ENCODE results near the gene UBE2K.
"Not testable (repeated sequence)": the region's sequence is repeated elsewhere in the genome, so short reads cannot be mapped to it uniquely, and the experiment has no call there.

The UBE2K gene

DNA sequence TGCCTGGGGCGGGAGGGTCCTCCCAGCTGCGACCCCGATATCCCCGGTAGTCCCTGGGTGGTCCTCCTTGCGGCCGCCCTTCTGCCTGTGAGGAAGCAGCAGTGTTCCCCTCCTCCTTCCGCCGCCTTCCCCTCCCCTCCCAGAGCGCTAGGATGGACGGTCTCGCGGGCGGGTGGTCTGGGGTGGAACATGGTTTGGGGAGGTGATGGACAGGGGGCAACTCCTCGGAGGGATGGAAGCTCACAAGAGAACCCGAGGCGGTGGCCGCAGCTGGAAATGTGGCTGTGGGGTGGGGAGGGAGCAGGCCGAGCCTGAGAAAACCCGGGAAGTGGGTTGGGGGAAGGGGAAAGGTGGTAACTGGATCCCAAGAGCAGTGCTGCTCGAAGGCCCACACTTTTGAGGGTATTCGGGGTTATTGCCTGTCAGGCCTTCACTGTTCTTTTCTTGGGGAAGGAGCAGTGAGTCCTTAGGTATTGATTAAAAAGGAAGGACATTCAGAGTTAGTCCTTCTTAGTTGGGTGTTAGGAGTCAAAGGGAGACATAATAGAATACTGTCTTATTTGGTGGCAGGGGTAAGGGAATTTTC is 581 bp downstream of the UBE2K start:
- DNase-seq: peak; percentile 36

DNA sequence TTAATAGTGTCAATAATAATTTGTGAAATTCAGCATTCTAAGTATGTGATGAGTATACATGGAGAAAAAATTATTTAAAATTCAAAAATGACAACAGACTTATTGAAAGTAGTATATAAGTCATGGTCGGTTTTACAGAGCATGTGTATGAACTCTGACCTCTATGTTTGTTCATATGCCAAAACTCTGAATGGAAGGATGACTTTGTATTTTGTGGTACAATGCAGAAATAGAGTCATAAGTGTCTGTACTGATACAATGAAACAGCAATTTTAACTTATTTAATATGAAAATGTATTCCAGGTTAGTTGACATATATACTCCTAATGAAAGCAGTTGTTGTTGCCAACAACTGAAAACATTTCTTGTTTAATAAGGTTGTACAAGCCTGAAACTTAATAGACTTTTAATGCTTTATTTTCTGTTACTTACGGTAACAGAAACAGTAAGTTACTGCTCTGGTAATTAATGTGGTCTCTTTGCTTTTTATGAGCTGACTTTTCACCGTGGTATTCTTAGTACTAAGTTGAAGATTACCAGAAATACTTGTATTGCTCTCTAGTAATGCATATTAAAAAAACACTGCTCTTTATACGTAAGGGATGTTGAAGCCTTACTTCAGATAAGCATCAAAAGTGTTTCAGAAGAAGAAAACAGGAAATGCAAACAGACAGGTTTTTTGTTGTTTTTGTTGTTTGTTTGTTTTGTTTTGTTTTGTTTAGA is 1.9 kb downstream of the UBE2K start:
- DNase-seq: peak; percentile 82

DNA sequence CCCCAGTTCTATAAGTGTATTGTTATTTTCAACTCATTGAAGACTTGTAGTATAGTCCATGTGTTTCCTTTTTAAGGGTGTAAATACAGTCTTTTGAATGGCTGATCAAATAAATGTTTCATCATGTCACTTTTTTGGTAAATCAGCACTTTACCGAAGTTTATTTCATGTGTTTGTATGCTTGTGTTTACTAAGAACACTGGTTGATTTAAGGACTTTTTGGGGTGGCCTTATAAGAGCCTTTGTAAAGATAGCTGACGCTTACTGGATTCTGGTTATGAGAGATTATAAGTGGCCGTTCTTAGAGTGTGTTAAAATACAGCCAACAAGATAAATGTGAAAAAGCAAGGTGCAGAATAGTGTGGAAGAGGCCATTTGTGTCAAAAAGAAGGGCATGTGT is 2.6 kb downstream of the UBE2K start:
- peak; percentile 57 for DNase-seq

DNA sequence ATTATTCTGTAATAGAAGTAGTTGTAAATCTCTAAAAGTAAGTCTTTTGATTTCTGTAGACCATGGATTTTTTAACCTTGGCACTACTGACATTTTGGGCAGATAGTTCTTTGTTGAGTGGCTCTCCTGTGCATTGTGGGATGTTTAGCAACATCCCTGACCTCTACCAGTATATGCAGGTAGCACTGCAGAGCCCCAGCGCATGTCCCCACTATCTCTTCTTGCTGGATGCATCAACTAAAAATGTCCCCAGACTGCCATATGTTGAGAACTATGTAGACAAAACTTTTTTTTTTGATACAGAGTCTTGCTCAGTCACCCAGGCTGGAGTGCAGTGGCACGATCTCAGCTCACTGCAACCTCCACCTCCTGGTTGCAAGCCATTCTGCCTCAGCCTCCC is 4.8 kb downstream of the UBE2K start:
- no peak for DNase-seq

DNA sequence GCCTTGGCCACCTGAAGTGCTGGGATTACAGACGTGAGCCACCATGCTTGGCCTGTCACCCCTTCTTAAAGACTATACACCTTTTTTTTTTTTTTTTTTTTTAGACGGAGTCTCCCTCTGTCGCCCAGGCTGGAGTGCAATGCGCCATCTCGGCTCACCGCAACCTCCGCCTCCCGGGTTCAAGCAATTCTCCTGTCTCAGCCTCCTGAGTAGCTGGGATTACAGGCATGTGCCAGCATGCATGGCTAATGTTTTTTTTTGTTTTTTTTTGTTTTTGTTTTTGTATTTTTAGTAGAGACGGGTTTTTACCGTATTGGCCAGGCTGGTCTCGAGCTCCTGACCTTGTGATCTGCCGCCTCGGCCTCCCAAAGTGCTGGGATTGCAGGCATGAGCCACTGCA is 6.9 kb downstream of the UBE2K start:
- DNase-seq: not testable (repeated sequence)

DNA sequence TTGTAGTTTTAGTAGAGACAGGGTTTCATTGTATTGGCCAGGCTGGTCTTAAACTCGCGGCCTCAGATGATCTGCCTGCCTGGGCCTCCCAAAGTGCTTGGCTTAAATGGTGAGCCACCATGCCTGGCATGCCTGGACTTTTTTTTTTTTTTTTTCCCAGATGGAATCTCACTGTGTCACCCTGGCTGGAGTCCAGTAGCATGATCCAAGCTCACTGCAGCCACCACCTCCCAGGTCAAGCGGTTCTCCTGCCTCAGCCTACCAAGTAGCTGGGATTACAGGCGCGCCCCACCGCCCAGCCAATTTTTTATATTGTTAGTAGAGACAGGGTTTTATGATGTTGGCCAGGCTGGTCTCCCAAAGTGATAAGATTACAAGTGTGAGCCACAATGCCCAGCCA is 8.4 kb downstream of the UBE2K start:
- no peak for DNase-seq

DNA sequence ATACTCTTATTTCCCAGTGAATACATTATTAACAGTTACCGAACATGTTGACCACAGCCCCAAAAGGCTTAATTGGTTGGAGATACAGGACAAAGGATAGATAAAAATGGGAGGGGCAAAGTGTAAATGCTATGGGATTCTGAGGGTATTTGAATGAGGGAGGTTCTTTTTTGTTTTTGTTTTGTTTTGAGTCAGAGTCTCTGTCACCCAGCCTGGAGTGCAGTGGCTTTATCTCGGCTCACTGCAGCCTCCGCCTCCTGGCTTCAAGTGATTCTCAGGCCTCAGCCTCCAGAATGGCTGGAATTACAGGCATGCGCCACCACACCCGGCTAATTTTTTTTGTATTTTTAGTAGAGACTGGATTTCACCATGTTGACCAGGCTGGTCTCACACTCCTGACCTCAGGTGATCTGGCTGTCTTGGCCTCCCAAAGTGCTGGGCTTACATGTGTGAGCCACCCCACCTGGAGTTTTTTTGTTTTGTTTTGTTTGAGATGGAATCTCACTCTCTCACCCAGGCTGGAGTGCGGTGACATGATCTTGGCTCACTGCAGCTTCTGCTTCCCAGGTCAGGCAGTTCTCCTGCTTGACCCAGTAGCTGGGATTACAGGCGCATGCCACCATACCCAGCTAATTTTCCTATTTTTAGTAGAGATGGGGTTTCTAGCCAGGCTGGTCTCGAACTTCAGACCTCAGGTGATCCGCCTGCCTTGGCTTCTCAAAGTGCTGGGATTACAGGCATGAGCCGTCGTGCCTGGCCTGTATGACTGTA is 9.0 kb downstream of the UBE2K start:
- DNase-seq: peak; percentile 60

DNA sequence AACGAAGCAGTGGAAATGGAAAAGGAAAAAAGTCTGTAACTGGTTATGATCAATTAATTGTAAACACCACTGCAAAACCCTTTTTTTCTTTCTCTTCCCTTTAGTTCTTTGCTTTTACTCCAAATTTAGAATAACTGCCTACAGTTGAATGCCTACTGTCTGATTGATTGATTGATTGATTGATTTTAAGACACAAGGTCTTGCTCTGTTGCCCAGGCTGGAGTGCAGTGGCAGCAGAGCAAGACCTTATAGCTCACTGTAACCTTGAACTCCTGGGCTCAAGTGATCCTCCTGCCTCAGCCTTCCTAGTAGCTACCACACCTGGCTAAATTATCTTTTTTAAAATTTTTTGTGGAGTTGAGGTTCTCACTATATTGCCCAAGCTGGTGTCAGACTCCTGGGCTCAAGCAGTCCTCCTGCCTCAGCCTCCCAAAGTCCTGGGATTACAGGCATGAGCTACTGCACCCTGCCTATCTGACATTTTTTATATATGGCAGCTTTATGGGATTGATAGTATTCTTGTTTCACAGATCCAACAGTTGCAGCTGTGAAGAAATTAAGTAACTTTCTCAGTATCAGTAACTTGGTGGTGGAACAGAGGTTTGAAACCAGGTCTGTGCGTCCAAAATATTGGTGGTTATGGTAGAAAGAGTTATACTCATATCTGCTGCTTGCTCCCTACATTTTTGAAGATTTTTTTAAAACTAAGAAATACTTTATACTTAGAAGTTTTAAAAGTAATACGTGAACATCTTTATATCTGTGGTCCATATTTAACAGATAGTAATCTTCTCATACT is 12.4 kb downstream of the UBE2K start:
- no peak for DNase-seq

DNA sequence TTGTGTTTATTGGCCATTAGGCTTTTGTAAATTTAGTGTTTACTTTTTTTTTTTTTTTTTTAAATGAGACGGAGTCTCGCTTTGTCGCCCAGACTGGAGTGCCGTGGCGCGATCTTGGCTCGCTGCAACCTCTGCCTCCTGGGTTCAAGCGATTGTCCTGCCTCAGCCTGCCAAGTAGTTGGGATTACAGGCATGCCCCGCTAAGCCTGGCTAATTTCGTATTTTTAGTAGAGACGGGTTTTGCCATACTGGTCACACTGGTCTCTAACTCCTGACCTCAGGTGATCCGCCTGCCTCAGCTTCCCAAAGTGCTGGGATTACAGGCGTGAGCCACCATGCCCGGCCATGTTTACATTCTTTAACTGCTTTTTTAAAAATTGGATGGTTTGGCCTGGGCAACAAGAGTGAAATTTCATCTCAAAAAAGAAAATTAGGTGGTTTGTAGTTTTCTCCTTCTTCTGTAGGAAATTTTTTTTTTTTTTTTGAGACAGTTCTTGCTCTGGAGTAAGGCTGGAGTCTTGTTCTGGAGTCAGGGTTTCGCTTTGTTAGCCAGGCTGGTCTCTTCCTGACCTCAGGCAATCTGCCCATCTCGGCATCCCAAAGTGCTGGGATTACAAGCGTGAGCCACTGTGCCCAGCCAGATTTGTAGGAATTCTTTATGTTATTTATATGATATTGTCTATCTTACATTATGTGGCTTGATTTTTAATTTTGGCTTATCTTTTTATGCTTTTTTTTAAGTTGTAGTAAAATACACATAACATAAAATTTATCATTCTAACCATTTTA is 15.1 kb downstream of the UBE2K start:
- DNase-seq: no peak

DNA sequence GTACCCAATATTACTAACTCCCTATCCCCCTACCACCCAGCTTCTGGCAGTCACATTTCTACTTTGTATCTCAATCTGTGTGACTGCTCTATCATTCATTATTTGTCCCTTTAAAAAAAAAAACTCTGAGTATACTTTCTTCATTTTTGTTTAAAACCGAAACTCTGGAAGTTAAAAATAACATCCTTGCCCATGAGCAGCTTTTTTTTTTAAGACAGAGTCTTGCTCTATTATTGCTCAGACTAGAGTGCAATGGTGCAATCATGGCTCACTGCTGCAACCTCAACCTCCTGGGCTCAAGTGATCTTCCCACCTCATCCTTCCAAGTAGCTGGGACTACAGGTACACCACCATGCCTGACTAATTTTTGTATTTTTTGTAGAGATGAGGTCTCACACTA is 15.8 kb downstream of the UBE2K start:
- no peak for DNase-seq

DNA sequence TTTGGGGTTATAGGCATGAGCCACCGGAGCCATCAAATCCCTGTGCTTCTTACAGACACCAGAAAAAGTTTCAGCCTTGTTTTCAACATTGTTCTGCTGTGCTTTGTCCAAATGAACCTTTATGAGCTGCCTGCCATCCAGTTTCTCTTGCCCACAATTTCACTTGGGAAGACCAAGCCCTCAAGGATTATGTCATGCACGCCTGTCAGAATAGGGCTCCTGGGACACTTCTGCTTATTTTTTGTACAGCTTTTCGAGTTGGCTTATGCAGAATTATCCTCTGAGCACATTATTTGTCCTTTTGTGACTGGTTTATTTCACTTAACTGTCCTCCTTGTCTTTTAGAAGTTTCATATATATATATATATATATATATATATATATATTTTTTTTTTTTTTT is 16.2 kb downstream of the UBE2K start:
- no peak for DNase-seq

DNA sequence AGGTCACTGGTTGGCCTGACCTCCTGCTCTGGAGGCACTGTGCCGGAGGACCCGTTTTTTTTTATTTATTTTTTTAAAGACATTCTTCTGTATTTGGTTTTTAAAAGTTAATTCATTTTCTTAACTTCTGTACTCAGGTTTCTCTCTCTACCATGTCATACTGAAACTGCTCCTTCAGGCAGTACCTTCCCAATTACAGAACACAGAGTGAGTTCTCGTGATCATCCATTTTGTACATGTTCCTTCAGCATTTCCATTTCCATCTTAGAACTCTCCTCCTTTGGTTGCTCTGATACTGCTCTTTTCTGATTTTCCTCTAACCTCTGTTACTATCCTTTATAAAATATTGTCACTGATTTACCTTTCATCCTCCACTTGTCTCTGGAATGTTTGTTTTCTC is 17.9 kb downstream of the UBE2K start:
- DNase-seq: no peak

DNA sequence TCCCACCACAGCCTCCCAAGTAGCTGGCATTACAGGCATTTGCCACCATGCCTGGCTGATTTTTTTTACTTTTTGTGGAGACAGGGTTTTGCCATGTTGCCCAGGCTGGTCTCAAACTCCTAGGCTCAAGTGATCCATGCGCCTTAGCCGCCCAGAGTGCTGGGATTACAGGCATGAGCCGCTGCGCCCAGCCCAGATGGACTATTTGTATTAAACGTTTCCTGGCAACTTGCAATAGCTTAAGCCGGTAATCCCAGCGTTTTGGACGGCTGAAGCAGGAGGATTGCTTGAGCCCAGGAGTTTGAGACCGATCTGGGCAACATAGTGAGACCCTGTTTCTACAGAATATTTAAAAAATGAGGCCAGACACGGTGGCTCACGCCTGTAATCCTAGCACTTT is 18.4 kb downstream of the UBE2K start:
- no peak for DNase-seq

DNA sequence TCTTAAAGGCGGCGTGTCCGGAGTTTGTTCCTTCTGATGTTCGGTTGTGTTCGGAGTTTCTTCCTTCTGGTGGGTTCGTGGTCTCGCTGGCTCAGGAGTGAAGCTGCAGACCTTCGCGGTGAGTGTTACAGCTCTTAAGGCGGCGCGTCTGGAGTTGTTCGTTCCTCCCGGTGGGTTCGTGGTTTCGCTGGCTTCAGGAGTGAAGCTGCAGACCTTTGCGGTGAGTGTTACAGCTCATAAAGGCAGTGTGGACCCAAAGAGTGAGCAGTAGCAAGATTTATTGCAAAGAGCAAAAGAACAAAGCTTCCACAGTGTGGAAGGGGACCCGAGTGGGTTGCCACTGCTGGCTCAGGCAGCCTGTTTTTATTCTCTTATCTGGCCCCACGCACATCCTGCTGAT is 19.8 kb downstream of the UBE2K start:
- DNase-seq: not testable (repeated sequence)

DNA sequence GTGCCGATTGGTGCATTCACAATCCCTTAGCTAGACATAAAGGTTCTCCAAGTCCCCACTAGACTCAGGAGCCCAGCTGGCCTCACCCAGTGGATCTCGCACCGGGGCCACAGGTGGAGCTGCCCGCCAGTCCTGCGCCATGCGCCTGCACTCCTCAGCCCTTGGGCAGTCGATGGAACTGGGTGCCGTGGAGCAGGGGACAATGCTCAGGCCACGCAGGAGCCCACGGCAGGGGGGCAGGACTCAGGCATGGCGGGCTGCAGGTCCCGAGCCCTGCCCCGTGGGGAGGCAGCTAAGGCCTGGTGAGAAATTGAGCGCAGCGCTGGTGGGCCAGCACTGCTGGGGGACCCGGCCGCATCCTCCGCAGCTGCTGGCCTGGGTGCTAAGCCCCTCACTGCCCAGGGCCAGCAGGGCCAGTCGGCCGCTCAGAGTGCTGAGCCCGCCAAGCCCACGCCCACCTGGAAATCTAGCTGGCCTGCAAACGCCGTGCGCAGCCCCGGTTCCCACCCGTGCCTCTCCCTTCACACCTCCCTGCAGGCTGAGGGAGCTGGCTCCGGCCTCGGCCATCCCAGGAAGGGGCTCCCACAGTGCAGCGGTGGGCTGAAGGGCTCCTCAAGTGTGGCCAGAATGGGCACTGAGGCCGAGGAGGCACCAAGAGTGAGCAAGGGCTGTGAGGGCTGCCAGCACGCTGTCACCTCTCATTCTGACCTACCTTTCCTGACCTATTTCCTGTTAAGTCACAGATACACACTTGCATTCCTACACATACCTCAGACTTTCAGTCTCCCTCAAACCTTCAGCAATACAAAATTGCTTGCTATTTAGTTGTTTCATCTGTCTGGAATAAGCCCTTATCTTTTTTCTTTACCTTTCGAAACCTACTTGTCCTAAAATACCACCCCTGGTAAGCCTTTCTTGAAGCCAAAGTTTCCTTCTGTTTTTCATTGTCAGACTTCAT is 20.7 kb downstream of the UBE2K start:
- DNase-seq: no peak

DNA sequence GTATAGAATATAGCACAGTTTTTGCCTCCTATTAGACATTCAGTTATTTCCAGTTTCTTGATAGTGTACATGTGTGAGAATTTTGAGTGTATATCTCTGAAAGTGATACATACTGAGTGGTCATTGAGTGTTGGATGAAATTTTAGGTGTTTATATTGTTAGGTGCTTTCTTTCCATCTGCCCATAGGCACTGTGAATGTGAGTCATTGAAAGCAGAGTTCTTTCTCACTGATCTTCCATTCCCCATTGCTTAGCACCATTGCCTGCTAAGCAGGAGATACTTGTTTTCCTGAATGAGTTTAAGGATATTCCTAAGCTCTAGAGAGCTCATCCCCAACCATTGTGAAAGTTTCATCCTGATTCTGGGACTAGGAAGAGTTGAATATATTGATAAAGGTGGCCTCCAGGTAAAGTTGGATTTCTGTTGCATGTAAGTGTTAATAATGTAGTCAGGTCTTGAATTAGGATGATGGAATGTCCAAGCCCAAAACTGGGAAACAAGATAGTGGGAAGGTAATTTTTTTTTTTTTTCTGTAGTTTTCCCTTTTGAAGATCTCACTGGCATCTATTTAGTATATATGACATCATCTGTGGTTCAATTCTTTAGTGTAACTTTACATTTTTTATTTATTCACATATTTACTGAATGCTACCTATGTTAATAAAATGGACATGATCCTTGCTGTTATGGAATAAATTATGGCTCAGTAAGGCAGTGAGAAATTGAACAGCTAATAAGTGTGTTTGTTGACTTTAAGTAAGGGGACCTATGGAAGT is 22.1 kb downstream of the UBE2K start:
- no peak for DNase-seq

DNA sequence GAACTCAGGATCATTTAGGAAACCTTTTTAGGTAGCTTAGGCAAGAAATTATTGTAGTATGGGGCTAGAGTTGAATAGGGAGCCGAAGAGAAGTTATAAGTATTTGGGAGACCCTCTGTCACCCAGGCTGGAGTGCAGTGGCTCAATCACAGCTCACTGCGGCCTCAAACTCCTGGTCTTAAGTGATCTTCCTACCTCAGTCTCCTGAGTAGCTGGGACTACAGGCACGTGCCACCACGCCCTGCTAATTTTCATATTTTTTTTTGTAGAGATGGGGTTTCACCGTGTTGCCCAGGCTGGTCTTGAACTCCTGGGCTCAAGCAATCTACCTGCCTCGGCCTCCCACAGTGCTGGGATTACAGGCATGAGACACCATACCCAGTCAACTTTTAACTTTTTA is 23.3 kb downstream of the UBE2K start:
- DNase-seq: not testable (repeated sequence)

DNA sequence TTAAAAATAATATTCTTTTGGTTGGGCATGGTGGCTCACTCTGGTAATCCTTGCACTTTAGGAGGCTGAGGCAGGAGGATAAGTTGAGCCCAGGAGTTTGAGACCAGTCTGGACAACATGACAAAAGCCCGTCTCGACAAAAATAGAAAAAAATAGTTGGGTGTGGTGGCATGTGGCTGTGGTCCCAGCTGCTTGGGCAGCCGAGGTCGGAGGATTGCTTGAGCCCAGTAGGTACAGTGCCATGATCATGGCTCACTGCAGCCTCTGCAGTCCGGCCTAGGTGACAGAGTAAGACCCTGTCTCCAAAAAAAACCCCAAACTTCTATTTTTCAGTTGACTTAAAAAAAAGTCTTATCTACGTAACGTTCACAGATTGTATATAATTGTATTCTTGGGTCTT is 23.9 kb downstream of the UBE2K start:
- DNase-seq: no peak

DNA sequence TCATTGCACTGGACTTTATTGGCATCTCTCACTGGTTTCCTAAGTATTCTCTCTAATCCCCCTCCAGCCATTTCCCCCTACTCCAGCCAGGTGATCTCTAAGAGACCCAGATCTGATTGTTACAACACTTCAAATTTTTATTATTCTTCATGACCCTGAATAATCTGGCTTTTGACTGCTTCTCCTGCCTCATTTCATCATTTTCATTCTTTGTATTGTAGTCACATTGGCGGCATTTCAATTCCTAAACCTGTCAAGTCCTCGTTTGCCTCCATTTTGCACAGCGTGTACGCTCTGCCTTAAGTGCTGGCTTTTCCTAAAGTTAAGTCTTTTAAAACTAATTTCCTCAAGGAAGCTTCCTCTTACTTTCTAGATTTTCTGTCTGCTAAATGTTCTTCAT is 31.6 kb downstream of the UBE2K start:
- DNase-seq: no peak

DNA sequence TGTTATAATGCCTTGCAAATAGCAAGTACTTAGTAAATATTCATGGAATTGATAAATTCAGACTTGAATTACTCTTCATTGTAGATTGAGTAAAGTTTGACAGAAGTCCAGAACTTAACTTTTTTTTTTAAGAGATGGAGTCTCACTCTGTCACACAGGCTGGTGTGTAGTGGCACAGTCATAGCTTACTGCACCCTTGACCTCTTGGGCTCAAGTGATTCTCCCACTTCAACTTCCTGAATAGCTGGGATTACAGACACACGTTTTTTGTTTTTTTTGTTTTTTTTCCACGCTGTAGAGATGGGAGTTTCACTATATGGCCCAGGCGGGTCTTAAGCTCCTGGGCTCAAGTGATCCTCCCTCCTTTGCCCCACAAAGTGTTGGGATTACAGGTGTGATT is 32.1 kb downstream of the UBE2K start:
- DNase-seq: no peak

DNA sequence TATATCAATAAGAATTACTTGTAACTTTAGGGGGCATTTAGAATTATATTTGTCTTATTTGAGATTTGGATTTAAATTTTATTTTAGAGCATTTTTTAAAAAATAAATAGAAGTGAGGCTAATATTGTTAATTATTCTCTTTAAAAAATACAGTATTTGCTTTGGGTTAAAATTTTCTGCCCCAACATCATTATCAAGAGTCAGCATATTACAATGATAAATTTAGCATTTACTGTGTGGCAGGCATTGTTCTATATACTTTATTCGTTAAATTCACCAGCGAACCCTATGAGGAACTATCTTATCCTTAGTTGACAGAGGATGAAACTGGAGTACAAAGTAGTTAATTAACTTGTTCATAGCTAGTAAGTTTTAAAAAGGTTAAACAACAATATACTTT is 34.0 kb downstream of the UBE2K start:
- no peak for DNase-seq

Data from hematopoietic multipotent progenitor cell treated with erythropoietin and hydrocortisone succinate and interleukin-3 and kit ligand, for 8 days (in vitro differentiated cells).